K562 (cell line): Measurements from ENCODE around the gene TLE6. TPM values are rescaled to one million over a fixed set of nuclear protein-coding genes. Genes with fewer than 3 reads are reported as not detected.
A peak's percentile ranks its signal among the peaks of the same experiment; 100 is the strongest.

ENCODE experiments used
- ATAC-seq: fragments of 200-7000 bp; cut with Tn5 transposase; 3 replicates; pipeline ENCODE4 v1.9.1; 2020; ENCODE audit warnings: moderate library complexity
- BruUV-seq: library from RNA; stranded (reverse); fragments of 400-500 nt; replicated peaks from 2 replicates; lab custom pipeline; 2021; lab: Mats Ljungman, UMichigan
- CTCF ChIA-PET: fragments of 300-600 bp; formaldehyde crosslinking; extraction: SDS; loops from one replicate; lab custom pipeline; 2021; ENCODE audit warnings: low intra/inter-chr PET ratio; lab: Yijun Ruan, JAX
- POLR2A ChIA-PET: fragments of 300-600, 350-650 bp; sonication (Branson Sonifier 250); formaldehyde crosslinking; extraction: SDS; loops from one replicate; lab custom pipeline; 2021; ENCODE audit warnings: antibody characterized with exemption, inconsistent platforms; lab: Yijun Ruan, JAX
- DNase-seq, 4 experiments: peaks; one replicate each; pipeline versions ENCODE4 v3.0.0 to v3.0.0-alpha.2; 2011 to 2018; ENCODE audit warnings: low spot score in 3 of 4, mixed read lengths in 3 of 4; ENCODE audit errors: extremely low read depth in 1 of 4
- FAIRE-seq: peaks from 2 replicates; lab custom pipeline; 2011; peaks lifted over from hg19 to GRCh38; lab: Jason Lieb, UNC
- H2AFZ ChIP-seq: 2 replicates; pipeline ENCODE4 v1.6.0; 2011; ENCODE audit warnings: low read depth, low read length, control low read depth, inconsistent platforms
- H3K27ac ChIP-seq: fragments of 200-600 bp; 3 replicates; pipeline ENCODE4 v1.8.0; 2011; ENCODE audit warnings: low read depth, mild to moderate bottlenecking, control low read depth, inconsistent platforms, low read length, moderate library complexity, mixed read lengths; ENCODE audit errors: extremely low read depth
- H3K27me3 ChIP-seq, 2 experiments: fragments of 300-600 bp in 1 of 2; 2 replicates in 1 of 2; 3 replicates in 1 of 2; pipeline versions ENCODE4 v1.6.0 to v1.8.0; 2011; ENCODE audit warnings: inconsistent platforms in 2 of 2, low read length in 2 of 2, mild to moderate bottlenecking in 1 of 2, mixed read lengths in 1 of 2, moderate library complexity in 1 of 2; ENCODE audit not compliant: control insufficient read depth in 2 of 2, insufficient read depth in 2 of 2
- H3K36me3 ChIP-seq: fragments of 300-600 bp; 3 replicates; pipeline ENCODE4 v1.8.0; 2011; ENCODE audit warnings: mild to moderate bottlenecking, low read length, inconsistent platforms; ENCODE audit not compliant: control insufficient read depth, insufficient read depth
- H3K4me1 ChIP-seq, 2 experiments: fragments of 200-600 bp in 1 of 2; replicated peaks in 1 of 2; 2 replicates in 1 of 2; 3 replicates in 1 of 2; pipeline versions ENCODE4 v1.5.1 to v1.8.0; 2011; ENCODE audit warnings: inconsistent platforms in 2 of 2, low read length in 2 of 2, mild to moderate bottlenecking in 1 of 2, mixed read lengths in 1 of 2, moderate library complexity in 1 of 2; ENCODE audit not compliant: control insufficient read depth in 2 of 2, insufficient read depth in 2 of 2
- H3K4me2 ChIP-seq: 2 replicates; pipeline ENCODE4 v1.6.1; 2011; ENCODE audit warnings: low read length, control low read depth, inconsistent platforms, mixed read lengths; ENCODE audit not compliant: insufficient read depth
- H3K4me3 ChIP-seq: fragments of 200-600 bp; sonication (generic), shearing (Covaris generic); 2 replicates; pipeline ENCODE4 v1.5.1; 2016; ENCODE audit warnings: control low read depth, inconsistent platforms
- H3K79me2 ChIP-seq: fragments of 200-600 bp; 3 replicates; pipeline ENCODE4 v1.8.0; 2011; ENCODE audit warnings: low read length, inconsistent platforms; ENCODE audit not compliant: control insufficient read depth, insufficient read depth
- H3K9ac ChIP-seq, 2 experiments: 2 replicates each; pipeline versions ENCODE4 v1.6.0 to v1.6.1; 2011; ENCODE audit warnings: low read depth in 2 of 2, low read length in 2 of 2, control low read depth in 1 of 2, inconsistent platforms in 1 of 2, mild to moderate bottlenecking in 1 of 2, mixed read lengths in 1 of 2; ENCODE audit not compliant: insufficient read depth in 1 of 2
- H3K9me1 ChIP-seq: one replicate; pipeline ENCODE4 v1.6.0; 2011; ENCODE audit warnings: inconsistent platforms, mild to moderate bottlenecking, low read length, moderate library complexity; ENCODE audit not compliant: control insufficient read depth, insufficient read depth
- H3K9me3 ChIP-seq: replicated peaks from 2 replicates; pipeline ENCODE4 v1.5.1; 2011; ENCODE audit warnings: low read depth, low read length, inconsistent platforms; ENCODE audit not compliant: control insufficient read depth, insufficient read depth
- H4K20me1 ChIP-seq: replicated peaks from 2 replicates; pipeline ENCODE4 v1.6.1; 2011; ENCODE audit warnings: low read length, inconsistent platforms, mixed read lengths; ENCODE audit not compliant: control insufficient read depth, insufficient read depth
- BMI1 ChIP-seq: fragments of 150-350 bp; IDR thresholded peaks from 2 replicates; pipeline ENCODE4 v1.6.1; 2014; ENCODE audit warnings: low read length
- SIN3A ChIP-seq, 2 experiments: fragments of 150-350 bp in 1 of 2; IDR thresholded peaks; 2 replicates each; pipeline ENCODE4 v1.6.1; 2011 to 2016; ENCODE audit warnings: borderline replicate concordance in 2 of 2, low read depth in 2 of 2, low read length in 2 of 2, mild to moderate bottlenecking in 2 of 2, moderate library complexity in 2 of 2; ENCODE audit not compliant: control insufficient read depth in 1 of 2
- SIRT6 ChIP-seq: IDR thresholded peaks from one replicate; pipeline ENCODE4 v1.6.1; 2012; ENCODE audit warnings: low read depth, mild to moderate bottlenecking, control low read depth, inconsistent platforms, low read length, moderate library complexity
- TEAD4 ChIP-seq, 2 experiments: sonication (generic) in 1 of 2; formaldehyde crosslinking in 1 of 2; IDR thresholded peaks; 2 replicates each; pipeline versions ENCODE4 v1.6.1 to v1.8.0; 2012 to 2022; ENCODE audit warnings: borderline replicate concordance in 1 of 2, inconsistent platforms in 1 of 2, low read length in 1 of 2, mild to moderate bottlenecking in 1 of 2, missing genetic modification reagents in 1 of 2
- ZBTB17 ChIP-seq: fragments of 450-650 bp; formaldehyde crosslinking; IDR thresholded peaks from 2 replicates; pipeline ENCODE4 v1.4.0; 2020; ENCODE audit warnings: mild to moderate bottlenecking
- ZNF785 ChIP-seq: fragments of 250-450 bp; sonication (Bioruptor Pico); IDR thresholded peaks from 2 replicates; pipeline ENCODE4 v1.4.0; 2020; ENCODE audit warnings: mild to moderate bottlenecking
- WGBS: fragments of 100-300 bp; shearing (Covaris generic); methylation state at CpG from one replicate; pipeline ENCODE4 v1.1.6; 2016; ENCODE audit warnings: low coverage, mixed read lengths; ENCODE audit not compliant: insufficient coverage; ENCODE audit errors: missing lambda C conversion rate; 5-methylcytosine and 5-hydroxymethylcytosine counted together
- in situ Hi-C: fragments of 300-500 bp; cut with MboI; formaldehyde crosslinking; loops from 4 replicates; pipeline ENCODE4 v1.15.0; 2018; ENCODE audit warnings: inconsistent platforms, mixed read lengths
- intact Hi-C: fragments of 100-400 bp; cut with micrococcal nuclease; formaldehyde crosslinking; loops from 2 replicates; pipeline ENCODE4 v1.14.2; 2022
- polyA plus RNA-seq, 8 experiments: library from polyadenylated mRNA; depleted of rRNA in 4 of 8; stranded (reverse) in 5 of 8; unstranded in 3 of 8; fragments of >200 nt; fragmentation: Nextera tagmentation in 2 of 8; fragmentation: Illumina TruSeq in 1 of 8; extraction: Ambion mirVana in 2 of 8; extraction: Trizol in 1 of 8; gene quantifications; 2 replicates each; pipeline versions ENCODE4 v1.2.1 to v1.2.3, GENCODE V29; 2011 to 2014; ENCODE audit warnings: inconsistent platforms in 1 of 8, missing spikeins in 1 of 8
- total RNA-seq, 7 experiments: library from RNA; depleted of rRNA in 6 of 7; stranded (reverse); fragments of >200 nt in 6 of 7; fragmentation: Illumina TruSeq in 2 of 7; extraction: Trizol in 2 of 7; gene quantifications; 2 replicates each; pipeline versions ENCODE4 v1.2.1 to v1.2.3, GENCODE V29; 2011 to 2021; ENCODE audit warnings: low replicate concordance in 1 of 7
- TF ChIP-seq, protein P1 (sequence below): fragments of 450-650 bp; IDR thresholded peaks from 2 replicates; pipeline ENCODE4 v1.7.1; 2018; ENCODE audit warnings: mild to moderate bottlenecking, low read depth; ENCODE audit not compliant: partially characterized antibody
- TF ChIP-seq, protein P2 (sequence below): sonication (generic); formaldehyde crosslinking; IDR thresholded peaks from 2 replicates; pipeline ENCODE4 v1.8.0; 2022; ENCODE audit warnings: mild to moderate bottlenecking, missing genetic modification reagents
- TF ChIP-seq, protein P3 (sequence below): fragments of 250-450 bp; sonication (Bioruptor Pico); IDR thresholded peaks from 2 replicates; pipeline ENCODE4 v1.8.0; 2021; ENCODE audit warnings: moderate library complexity, mild to moderate bottlenecking, inconsistent platforms
- TF ChIP-seq, protein P4 (sequence below): fragments of 450-650 bp; conservative IDR thresholded peaks from 2 replicates; pipeline ENCODE4 v1.6.1; 2016; ENCODE audit warnings: missing genetic modification characterization, low read depth, mild to moderate bottlenecking, control low read depth, missing compliant biosample characterization

Gene TLE6
- total and polyA plus RNA-seq, 9 of the 15 experiments (the other 6 are each of a cell fraction or from before 2014, with no cell fraction given) = 1.1 to 6.1 (median 2.5) TPM

DNA sequence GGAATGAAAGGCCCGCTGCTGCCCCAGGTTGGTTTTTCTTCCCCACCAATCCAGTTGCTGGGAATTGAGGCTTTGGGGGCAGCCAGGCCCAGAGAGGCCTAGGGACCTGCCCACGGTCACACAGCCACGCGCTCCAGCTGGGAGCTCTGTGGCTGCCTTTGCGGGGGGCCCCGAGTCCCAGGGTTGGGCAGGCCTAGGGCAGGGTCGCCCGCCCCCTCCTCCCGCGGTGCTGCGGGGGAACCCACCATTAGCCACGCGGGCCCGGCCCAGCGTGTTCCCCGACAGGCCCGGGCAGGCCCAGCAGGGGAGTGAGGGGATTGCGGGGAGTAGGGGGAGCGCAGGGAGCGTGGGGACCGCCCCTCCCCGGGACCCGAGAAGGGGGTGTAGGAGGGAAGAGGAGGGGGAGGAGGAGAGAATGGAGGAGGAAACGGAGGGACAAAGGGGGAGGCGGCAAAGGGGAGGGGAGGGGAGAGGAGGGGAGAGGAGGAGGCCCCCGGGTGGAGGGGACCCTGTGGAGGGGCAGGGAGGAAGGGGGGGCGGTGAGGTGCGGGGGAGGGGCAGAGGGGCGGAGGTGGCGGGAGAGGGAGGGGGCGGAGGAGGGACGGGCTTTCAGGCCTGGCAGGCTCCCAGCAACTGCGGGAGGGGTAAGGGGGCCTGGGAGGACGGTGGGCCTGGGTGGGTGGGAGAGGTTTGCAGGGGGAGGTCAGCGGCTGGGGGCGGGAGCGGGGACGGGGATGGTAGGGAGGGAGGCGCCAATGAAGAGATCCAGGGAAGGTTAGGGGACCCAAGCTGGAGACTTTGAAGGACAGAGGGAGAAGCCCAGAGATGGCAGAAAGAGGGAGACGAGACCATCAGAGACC, 64.6 kb downstream of the TLE6 start:
- peak in 3 of 4 experiments; percentile 56 to 80 (median 79) for DNase-seq
- Histone ChIP-seq H3K9me1 (no peaks in the 10 kb centered on the region), H2AFZ (peak overlapping the region; percentile 93), H4K20me1 (no peaks in the 10 kb centered on the region), H3K4me1 (peaks cover 31 to 46% of the 10 kb centered on the region in 2 experiments), H3K79me2 (no peaks in the 10 kb centered on the region), H3K27me3 (no peaks in the 10 kb centered on the region), H3K27ac (peak overlapping the region; percentile 71), H3K36me3 (no peaks in the 10 kb centered on the region), H3K4me2 (peak overlapping the region; percentile 39; the same call in 1 of the 2 replicates), H3K4me3 (no peak overlapping the region), H3K9ac (peak overlapping the region; percentile 53 to 75), H3K9me3 (no peaks in the 10 kb centered on the region)
- peak; percentile 18; the same call in 2 of the 3 replicates for ATAC-seq
- WGBS = 58% methylated on average over 15 of the region's 40 CpGs
- in situ Hi-C loops (no loop called here), intact Hi-C loops (no loop called here)
- POLR2A ChIA-PET = interaction anchor here (0.7 to 0.9 kb wide), 5 partner anchors 12 to 59 kb away, joined by 3 to 7 read pairs (median 4); no protein-coding TSS in a partner anchor
- no TSS peak for BruUV-seq
- CTCF ChIA-PET = no interaction called here
- FAIRE-seq = no peak
- no peak for TF ChIP-seq ZNF785 (CRISPR knock-in tag)
- TF ChIP-seq BMI1 = no peak
- TF ChIP-seq, protein P1, sequence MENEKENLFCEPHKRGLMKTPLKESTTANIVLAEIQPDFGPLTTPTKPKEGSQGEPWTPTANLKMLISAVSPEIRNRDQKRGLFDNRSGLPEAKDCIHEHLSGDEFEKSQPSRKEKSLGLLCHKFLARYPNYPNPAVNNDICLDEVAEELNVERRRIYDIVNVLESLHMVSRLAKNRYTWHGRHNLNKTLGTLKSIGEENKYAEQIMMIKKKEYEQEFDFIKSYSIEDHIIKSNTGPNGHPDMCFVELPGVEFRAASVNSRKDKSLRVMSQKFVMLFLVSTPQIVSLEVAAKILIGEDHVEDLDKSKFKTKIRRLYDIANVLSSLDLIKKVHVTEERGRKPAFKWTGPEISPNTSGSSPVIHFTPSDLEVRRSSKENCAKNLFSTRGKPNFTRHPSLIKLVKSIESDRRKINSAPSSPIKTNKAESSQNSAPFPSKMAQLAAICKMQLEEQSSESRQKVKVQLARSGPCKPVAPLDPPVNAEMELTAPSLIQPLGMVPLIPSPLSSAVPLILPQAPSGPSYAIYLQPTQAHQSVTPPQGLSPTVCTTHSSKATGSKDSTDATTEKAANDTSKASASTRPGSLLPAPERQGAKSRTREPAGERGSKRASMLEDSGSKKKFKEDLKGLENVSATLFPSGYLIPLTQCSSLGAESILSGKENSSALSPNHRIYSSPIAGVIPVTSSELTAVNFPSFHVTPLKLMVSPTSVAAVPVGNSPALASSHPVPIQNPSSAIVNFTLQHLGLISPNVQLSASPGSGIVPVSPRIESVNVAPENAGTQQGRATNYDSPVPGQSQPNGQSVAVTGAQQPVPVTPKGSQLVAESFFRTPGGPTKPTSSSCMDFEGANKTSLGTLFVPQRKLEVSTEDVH = no peak
- TF ChIP-seq, protein P2, sequence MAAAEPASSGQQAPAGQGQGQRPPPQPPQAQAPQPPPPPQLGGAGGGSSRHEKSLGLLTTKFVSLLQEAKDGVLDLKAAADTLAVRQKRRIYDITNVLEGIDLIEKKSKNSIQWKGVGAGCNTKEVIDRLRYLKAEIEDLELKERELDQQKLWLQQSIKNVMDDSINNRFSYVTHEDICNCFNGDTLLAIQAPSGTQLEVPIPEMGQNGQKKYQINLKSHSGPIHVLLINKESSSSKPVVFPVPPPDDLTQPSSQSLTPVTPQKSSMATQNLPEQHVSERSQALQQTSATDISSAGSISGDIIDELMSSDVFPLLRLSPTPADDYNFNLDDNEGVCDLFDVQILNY (CRISPR knock-in tag) = no peak
- TF ChIP-seq TEAD4 (IDR thresholded peaks at IDR 0.05; ENCODE audit: low read length) = no peak
- TF ChIP-seq TEAD4 (CRISPR knock-in tag; IDR thresholded peaks at IDR 0.05; ENCODE audit: borderline replicate concordance) = no peak
- TF ChIP-seq, protein P3, sequence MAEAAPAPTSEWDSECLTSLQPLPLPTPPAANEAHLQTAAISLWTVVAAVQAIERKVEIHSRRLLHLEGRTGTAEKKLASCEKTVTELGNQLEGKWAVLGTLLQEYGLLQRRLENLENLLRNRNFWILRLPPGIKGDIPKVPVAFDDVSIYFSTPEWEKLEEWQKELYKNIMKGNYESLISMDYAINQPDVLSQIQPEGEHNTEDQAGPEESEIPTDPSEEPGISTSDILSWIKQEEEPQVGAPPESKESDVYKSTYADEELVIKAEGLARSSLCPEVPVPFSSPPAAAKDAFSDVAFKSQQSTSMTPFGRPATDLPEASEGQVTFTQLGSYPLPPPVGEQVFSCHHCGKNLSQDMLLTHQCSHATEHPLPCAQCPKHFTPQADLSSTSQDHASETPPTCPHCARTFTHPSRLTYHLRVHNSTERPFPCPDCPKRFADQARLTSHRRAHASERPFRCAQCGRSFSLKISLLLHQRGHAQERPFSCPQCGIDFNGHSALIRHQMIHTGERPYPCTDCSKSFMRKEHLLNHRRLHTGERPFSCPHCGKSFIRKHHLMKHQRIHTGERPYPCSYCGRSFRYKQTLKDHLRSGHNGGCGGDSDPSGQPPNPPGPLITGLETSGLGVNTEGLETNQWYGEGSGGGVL (CRISPR knock-in tag) = no peak
- no peak for TF ChIP-seq SIN3A (IDR thresholded peaks at IDR 0.05; ENCODE audit: borderline replicate concordance in 2 of 2, control insufficient read depth in 1 of 2, low read depth in 2 of 2, low read length in 2 of 2)
- TF ChIP-seq ZBTB17 = no peak
- no peak for TF ChIP-seq SIRT6
- TF ChIP-seq, protein P4, sequence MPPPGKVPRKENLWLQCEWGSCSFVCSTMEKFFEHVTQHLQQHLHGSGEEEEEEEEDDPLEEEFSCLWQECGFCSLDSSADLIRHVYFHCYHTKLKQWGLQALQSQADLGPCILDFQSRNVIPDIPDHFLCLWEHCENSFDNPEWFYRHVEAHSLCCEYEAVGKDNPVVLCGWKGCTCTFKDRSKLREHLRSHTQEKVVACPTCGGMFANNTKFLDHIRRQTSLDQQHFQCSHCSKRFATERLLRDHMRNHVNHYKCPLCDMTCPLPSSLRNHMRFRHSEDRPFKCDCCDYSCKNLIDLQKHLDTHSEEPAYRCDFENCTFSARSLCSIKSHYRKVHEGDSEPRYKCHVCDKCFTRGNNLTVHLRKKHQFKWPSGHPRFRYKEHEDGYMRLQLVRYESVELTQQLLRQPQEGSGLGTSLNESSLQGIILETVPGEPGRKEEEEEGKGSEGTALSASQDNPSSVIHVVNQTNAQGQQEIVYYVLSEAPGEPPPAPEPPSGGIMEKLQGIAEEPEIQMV (tag) = no peak
